Omental fat pad (tissue), 4 donors: ENCODE results near the gene AKAP14. TPM values are rescaled to one million over a fixed set of nuclear protein-coding genes. Genes with fewer than 3 reads are reported as not detected.

Source experiments
- ATAC-seq: fragments of 150-250 bp; one replicate; pipeline ENCODE4 v1.9.1; 2016; ENCODE audit warnings: mild to moderate bottlenecking, moderate library complexity; ENCODE audit not compliant: low FRiP score
- DNase-seq: peaks from one replicate; pipeline ENCODE4 v3.0.0-alpha.2; 2019; ENCODE audit warnings: low spot score
- CTCF ChIP-seq, 3 donors: fragments of 450-650 bp; IDR thresholded peaks; one replicate each; pipeline ENCODE4 v1.5.1; 2016 to 2017; ENCODE audit warnings: antibody characterized with exemption in 3 of 3, mild to moderate bottlenecking in 3 of 3, moderate library complexity in 2 of 3
- total RNA-seq, 4 donors: library from RNA; depleted of rRNA; stranded (reverse); fragments of >200 nt; gene quantifications; one replicate each; pipeline ENCODE4 v1.1.0, GENCODE V29; 2016

Gene AKAP14
- total RNA-seq: not detected

- ATAC-seq (no peak), DNase-seq (no peak)
- no peak for TF ChIP-seq CTCF (IDR thresholded peaks at IDR 0.05)
Measured at GRCh38 chrX:119895843-119896326, at the start of gene AKAP14. Gene AKAP14 (plus strand): TSS chrX:119895893. CDS start chrX:119903224, 7,331 bp downstream.

- no peak for TF ChIP-seq CTCF (IDR thresholded peaks at IDR 0.05)
- DNase-seq: peak; percentile 90
- peak; percentile 96 for ATAC-seq
Measured at GRCh38 chrX:119852382-119853353, 43.0 kb upstream of the AKAP14 start, which contains the start of gene UPF3B. Gene UPF3B (minus strand): TSS chrX:119852963. CDS start chrX:119852928, 35 bp downstream.

GRCh38 chrX:119853444-119853843 lies 42.2 kb upstream of the AKAP14 start:
- ATAC-seq (no peak), DNase-seq (no peak)

DNA sequence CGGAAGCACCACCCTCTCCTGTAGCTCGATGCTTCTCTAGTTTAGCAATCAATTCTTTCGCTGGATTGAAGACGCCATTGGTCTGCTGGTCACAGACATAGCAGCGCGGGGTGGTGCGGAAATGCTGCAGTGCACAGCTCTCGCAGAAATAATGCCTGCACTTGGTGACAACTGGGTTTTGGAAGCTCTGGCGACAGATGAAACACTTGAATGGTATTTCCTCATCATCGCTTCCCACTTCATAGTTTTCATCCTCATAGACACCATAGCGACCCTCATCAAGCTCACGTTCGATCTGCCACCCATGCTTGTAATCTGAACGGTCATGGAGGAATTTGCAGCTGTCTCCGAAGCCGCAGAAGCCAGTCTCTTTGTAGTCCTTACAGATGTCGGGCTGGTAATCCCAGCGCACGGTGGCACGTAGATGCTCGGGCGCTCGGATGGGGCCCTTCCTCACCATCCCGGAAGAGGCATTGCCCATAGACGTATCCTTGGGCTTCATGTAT lies 25.0 kb upstream of the AKAP14 start:
- peak; percentile 10 for ATAC-seq
- no peak for TF ChIP-seq CTCF (IDR thresholded peaks at IDR 0.05)

More at GRCh38 chrX:119853444-119853843, 42.2 kb upstream of the AKAP14 start:
- no peak for TF ChIP-seq CTCF (IDR thresholded peaks at IDR 0.05)

GRCh38 chrX:119871245-119871598 lies 24.5 kb upstream of the AKAP14 start:
- DNase-seq: no peak
- no peak for TF ChIP-seq CTCF (IDR thresholded peaks at IDR 0.05)
- peak; percentile 31 for ATAC-seq

More for the DNA sequence above, 25.0 kb upstream of the AKAP14 start:
- no peak for DNase-seq

- DNase-seq: peak; percentile 26
- ATAC-seq: peak; percentile 94
- TF ChIP-seq CTCF (IDR thresholded peaks at IDR 0.05): no peak
Measured at GRCh38 chrX:119871599-119872395, 23.9 kb upstream of the AKAP14 start, which contains the start of the genes NDUFA1 and RNF113A. Gene NDUFA1 (plus strand): TSS chrX:119871832. CDS start chrX:119871912, 80 bp downstream. Gene RNF113A (minus strand): TSS chrX:119871733. CDS start chrX:119871613, 120 bp downstream.
